GM12874 (cell line): ENCODE results near the gene COA6.

Experiments
- TF ChIP-seq, protein P1 (sequence below): IDR thresholded peaks from 2 replicates; pipeline ENCODE4 v1.5.1; 2011; ENCODE audit warnings: low read depth, mild to moderate bottlenecking, control low read depth, low read length, moderate library complexity; ENCODE audit not compliant: insufficient read depth

Gene COA6

DNA sequence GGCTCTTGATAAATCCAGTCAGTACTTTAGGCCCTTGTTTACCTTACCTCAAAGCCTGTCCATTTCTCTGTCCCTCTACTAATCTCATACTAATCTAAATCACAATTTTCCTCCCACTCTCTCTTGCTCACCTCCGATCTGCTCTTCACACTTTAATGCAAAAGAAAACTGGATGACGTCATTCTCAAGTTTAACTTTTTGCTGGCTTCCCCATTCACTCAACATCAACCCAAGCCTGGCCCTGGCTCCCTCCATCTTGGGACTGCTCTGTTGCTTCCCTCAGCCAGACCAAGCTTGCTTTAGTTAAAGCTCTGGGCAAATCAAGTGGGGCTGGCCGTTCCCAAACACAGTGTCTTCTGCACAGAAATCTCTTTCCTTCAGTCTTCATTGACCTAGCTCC, 29.7 kb downstream of the COA6 start:
- TF ChIP-seq, protein P1, sequence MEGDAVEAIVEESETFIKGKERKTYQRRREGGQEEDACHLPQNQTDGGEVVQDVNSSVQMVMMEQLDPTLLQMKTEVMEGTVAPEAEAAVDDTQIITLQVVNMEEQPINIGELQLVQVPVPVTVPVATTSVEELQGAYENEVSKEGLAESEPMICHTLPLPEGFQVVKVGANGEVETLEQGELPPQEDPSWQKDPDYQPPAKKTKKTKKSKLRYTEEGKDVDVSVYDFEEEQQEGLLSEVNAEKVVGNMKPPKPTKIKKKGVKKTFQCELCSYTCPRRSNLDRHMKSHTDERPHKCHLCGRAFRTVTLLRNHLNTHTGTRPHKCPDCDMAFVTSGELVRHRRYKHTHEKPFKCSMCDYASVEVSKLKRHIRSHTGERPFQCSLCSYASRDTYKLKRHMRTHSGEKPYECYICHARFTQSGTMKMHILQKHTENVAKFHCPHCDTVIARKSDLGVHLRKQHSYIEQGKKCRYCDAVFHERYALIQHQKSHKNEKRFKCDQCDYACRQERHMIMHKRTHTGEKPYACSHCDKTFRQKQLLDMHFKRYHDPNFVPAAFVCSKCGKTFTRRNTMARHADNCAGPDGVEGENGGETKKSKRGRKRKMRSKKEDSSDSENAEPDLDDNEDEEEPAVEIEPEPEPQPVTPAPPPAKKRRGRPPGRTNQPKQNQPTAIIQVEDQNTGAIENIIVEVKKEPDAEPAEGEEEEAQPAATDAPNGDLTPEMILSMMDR: no peak

GRCh38 chr1:234405676-234406075, 32.4 kb downstream of the COA6 start:
- TF ChIP-seq, protein P1: no peak

DNA sequence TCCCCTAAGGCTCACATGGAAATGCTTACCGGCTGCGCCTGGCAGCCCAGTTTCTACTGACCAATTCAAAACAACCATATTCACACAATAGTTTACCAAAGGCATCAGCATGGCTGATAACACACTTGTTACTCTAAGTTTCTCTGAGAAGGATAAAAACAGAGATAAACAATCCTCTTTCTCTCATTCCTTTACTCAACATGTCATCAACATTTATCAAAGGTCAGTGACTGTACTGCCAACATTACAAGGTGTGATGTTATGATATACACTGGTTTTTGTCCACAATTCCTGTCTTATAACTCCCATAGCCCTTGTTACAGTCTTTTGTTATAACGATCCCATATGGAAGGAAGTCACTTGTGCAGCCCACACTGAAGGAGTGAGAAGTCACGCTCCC, 33.6 kb downstream of the COA6 start:
- TF ChIP-seq, protein P1: no peak

- TF ChIP-seq, protein P1: no peak
Observed at GRCh38 chr1:234408757-234409156, 35.5 kb downstream of the COA6 start.

DNA sequence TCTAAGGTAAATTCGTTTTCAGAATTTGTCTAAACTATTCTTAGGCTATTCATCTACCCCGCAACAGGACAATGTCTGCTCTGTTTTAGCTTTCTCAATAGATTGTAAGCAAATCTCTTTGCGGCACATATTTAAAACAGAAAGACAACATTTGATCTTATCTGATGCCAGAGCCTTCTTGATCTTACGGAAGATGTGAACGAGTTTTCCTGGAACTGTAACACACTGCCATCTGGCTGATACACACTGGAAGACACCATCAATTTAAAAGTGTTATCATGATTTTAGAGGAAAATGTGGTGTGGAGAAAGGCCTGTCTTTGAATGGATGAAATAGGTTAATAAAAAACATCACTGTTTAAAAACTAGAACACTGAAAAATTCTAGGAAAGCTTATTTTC, 36.1 kb downstream of the COA6 start:
- TF ChIP-seq, protein P1: no peak

DNA sequence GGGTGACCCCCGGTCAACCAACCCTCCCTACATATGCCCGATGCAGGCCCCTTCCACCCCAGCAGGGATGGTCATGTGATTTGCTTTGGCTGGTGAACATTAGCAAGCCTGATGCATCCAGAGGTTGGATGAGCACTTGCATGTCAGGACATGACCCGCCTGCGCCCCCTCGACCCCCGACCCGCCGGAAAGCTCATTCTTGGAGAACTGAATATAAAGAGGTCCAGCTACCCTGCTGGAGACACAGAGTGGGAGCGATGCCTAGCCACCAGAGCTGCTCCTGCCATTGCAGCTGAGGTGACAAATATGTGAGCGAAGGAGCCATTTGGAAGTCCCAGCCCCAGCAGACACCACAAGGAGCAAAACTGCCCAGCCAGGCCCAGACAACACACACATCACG, 39.6 kb downstream of the COA6 start:
- TF ChIP-seq, protein P1: no peak

DNA sequence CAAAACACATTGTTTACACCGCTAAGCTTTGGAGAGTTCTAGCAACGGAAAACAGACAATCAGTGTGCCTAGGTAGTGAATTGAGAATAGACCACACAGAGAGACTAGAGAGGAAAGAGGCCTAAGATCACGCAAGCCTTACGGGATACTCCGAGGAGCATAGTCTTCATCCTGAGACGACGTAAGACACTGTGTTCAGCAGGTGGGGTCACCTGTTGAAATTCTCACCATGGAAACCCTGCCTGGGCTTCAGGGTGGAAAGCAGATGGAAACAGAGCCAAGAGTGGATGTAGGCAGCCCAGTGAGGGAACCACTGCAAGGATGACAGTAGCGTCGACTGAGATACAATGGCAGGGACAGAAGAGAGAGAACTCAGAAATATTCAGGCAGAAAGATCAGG, 40.2 kb downstream of the COA6 start:
- TF ChIP-seq, protein P1: no peak

DNA sequence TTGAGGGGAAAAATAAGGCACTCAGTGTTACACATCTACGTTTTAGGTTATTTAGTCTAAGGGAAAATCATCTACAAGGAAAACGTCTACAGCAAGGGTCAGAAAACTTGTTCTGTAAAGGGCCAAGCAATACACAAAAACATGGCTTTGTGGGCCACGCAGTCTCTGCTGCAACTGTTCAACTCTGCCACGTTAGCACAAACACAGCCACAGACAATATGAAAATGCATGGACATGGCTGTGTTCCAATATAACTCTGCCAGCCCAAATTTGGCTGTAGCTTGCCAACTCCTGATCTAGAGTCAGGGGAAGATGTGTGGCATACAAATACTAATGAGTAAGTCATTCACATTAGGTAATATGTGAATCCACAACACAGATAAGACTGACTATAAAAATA, 40.7 kb downstream of the COA6 start:
- TF ChIP-seq, protein P1: no peak
